K562 (cell line): ENCODE data around the gene GEMIN8. TPM values are rescaled to one million over a fixed set of nuclear protein-coding genes. Genes with fewer than 3 reads are reported as not detected.

Source experiments
- ATAC-seq: fragments of 200-7000 bp; cut with Tn5 transposase; 3 replicates; pipeline ENCODE4 v1.9.1; 2020; ENCODE audit warnings: moderate library complexity
- BruUV-seq: library from RNA; stranded (reverse); fragments of 400-500 nt; replicated peaks from 2 replicates; lab custom pipeline; 2021; lab: Mats Ljungman, UMichigan
- CTCF ChIA-PET: fragments of 300-600 bp; formaldehyde crosslinking; extraction: SDS; loops from one replicate; lab custom pipeline; 2021; ENCODE audit warnings: low intra/inter-chr PET ratio; lab: Yijun Ruan, JAX
- POLR2A ChIA-PET: fragments of 300-600, 350-650 bp; sonication (Branson Sonifier 250); formaldehyde crosslinking; extraction: SDS; loops from one replicate; lab custom pipeline; 2021; ENCODE audit warnings: antibody characterized with exemption, inconsistent platforms; lab: Yijun Ruan, JAX
- DNase-seq, 4 experiments: peaks; one replicate each; pipeline versions ENCODE4 v3.0.0 to v3.0.0-alpha.2; 2011 to 2018; ENCODE audit warnings: low spot score in 3 of 4, mixed read lengths in 3 of 4; ENCODE audit errors: extremely low read depth in 1 of 4
- FAIRE-seq: peaks from 2 replicates; lab custom pipeline; 2011; peaks lifted over from hg19 to GRCh38; lab: Jason Lieb, UNC
- H2AFZ ChIP-seq: 2 replicates; pipeline ENCODE4 v1.6.0; 2011; ENCODE audit warnings: low read depth, low read length, control low read depth, inconsistent platforms
- H3K27ac ChIP-seq: fragments of 200-600 bp; 3 replicates; pipeline ENCODE4 v1.8.0; 2011; ENCODE audit warnings: low read depth, mild to moderate bottlenecking, control low read depth, inconsistent platforms, low read length, moderate library complexity, mixed read lengths; ENCODE audit errors: extremely low read depth
- H3K27me3 ChIP-seq, 2 experiments: fragments of 300-600 bp in 1 of 2; 2 replicates in 1 of 2; 3 replicates in 1 of 2; pipeline versions ENCODE4 v1.6.0 to v1.8.0; 2011; ENCODE audit warnings: inconsistent platforms in 2 of 2, low read length in 2 of 2, mild to moderate bottlenecking in 1 of 2, mixed read lengths in 1 of 2, moderate library complexity in 1 of 2; ENCODE audit not compliant: control insufficient read depth in 2 of 2, insufficient read depth in 2 of 2
- H3K36me3 ChIP-seq: fragments of 300-600 bp; 3 replicates; pipeline ENCODE4 v1.8.0; 2011; ENCODE audit warnings: mild to moderate bottlenecking, low read length, inconsistent platforms; ENCODE audit not compliant: control insufficient read depth, insufficient read depth
- H3K4me1 ChIP-seq, 2 experiments: fragments of 200-600 bp in 1 of 2; replicated peaks in 1 of 2; 2 replicates in 1 of 2; 3 replicates in 1 of 2; pipeline versions ENCODE4 v1.5.1 to v1.8.0; 2011; ENCODE audit warnings: inconsistent platforms in 2 of 2, low read length in 2 of 2, mild to moderate bottlenecking in 1 of 2, mixed read lengths in 1 of 2, moderate library complexity in 1 of 2; ENCODE audit not compliant: control insufficient read depth in 2 of 2, insufficient read depth in 2 of 2
- H3K4me2 ChIP-seq: 2 replicates; pipeline ENCODE4 v1.6.1; 2011; ENCODE audit warnings: low read length, control low read depth, inconsistent platforms, mixed read lengths; ENCODE audit not compliant: insufficient read depth
- H3K4me3 ChIP-seq: fragments of 200-600 bp; sonication (generic), shearing (Covaris generic); 2 replicates; pipeline ENCODE4 v1.5.1; 2016; ENCODE audit warnings: control low read depth, inconsistent platforms
- H3K79me2 ChIP-seq: fragments of 200-600 bp; 3 replicates; pipeline ENCODE4 v1.8.0; 2011; ENCODE audit warnings: low read length, inconsistent platforms; ENCODE audit not compliant: control insufficient read depth, insufficient read depth
- H3K9ac ChIP-seq, 2 experiments: 2 replicates each; pipeline versions ENCODE4 v1.6.0 to v1.6.1; 2011; ENCODE audit warnings: low read depth in 2 of 2, low read length in 2 of 2, control low read depth in 1 of 2, inconsistent platforms in 1 of 2, mild to moderate bottlenecking in 1 of 2, mixed read lengths in 1 of 2; ENCODE audit not compliant: insufficient read depth in 1 of 2
- H3K9me1 ChIP-seq: one replicate; pipeline ENCODE4 v1.6.0; 2011; ENCODE audit warnings: inconsistent platforms, mild to moderate bottlenecking, low read length, moderate library complexity; ENCODE audit not compliant: control insufficient read depth, insufficient read depth
- H3K9me3 ChIP-seq: replicated peaks from 2 replicates; pipeline ENCODE4 v1.5.1; 2011; ENCODE audit warnings: low read depth, low read length, inconsistent platforms; ENCODE audit not compliant: control insufficient read depth, insufficient read depth
- H4K20me1 ChIP-seq: replicated peaks from 2 replicates; pipeline ENCODE4 v1.6.1; 2011; ENCODE audit warnings: low read length, inconsistent platforms, mixed read lengths; ENCODE audit not compliant: control insufficient read depth, insufficient read depth
- E2F3 ChIP-seq: fragments of 250-450 bp; sonication (Bioruptor Pico); IDR thresholded peaks from 2 replicates; pipeline ENCODE4 v1.4.0; 2020; ENCODE audit warnings: mild to moderate bottlenecking
- HDGF ChIP-seq: fragments of 450-650 bp; IDR thresholded peaks from 2 replicates; pipeline ENCODE4 v1.6.1; 2016
- MBD2 ChIP-seq: sonication (generic); IDR thresholded peaks from 2 replicates; pipeline ENCODE4 v1.6.1; 2016; ENCODE audit warnings: low read depth, borderline replicate concordance
- RBM34 ChIP-seq: fragments of 200-400 bp; formaldehyde crosslinking; IDR thresholded peaks from 2 replicates; pipeline ENCODE4 v1.6.1; 2018; ENCODE audit warnings: low read length, borderline replicate concordance; ENCODE audit not compliant: insufficient read depth
- REST ChIP-seq, 2 experiments: fragments of 450-650 bp; formaldehyde crosslinking in 1 of 2; IDR thresholded peaks; 2 replicates each; pipeline versions ENCODE4 v1.4.0 to v1.6.1; 2014 to 2020; ENCODE audit warnings: mild to moderate bottlenecking in 2 of 2, borderline replicate concordance in 1 of 2, low read depth in 1 of 2
- SMARCC2 ChIP-seq: fragments of 450-650 bp; IDR thresholded peaks from 2 replicates; pipeline ENCODE4 v1.6.1; 2017; ENCODE audit warnings: antibody characterized with exemption, moderate library complexity, mild to moderate bottlenecking, low read depth
- SRSF3 ChIP-seq: fragments of 200-400 bp; formaldehyde crosslinking; IDR thresholded peaks from 2 replicates; pipeline ENCODE4 v1.6.1; 2016; ENCODE audit warnings: mild to moderate bottlenecking, low read length, moderate library complexity; ENCODE audit not compliant: insufficient read depth
- TCF15 ChIP-seq: fragments of 250-450 bp; sonication (Bioruptor Pico); IDR thresholded peaks from 2 replicates; pipeline ENCODE4 v1.8.0; 2022; ENCODE audit warnings: moderate library complexity, mild to moderate bottlenecking, inconsistent platforms
- USF1 ChIP-seq: sonication (generic); formaldehyde crosslinking; IDR thresholded peaks from 2 replicates; pipeline ENCODE4 v1.9.0; 2022; ENCODE audit warnings: mild to moderate bottlenecking, missing genetic modification reagents
- WGBS: fragments of 100-300 bp; shearing (Covaris generic); methylation state at CpG from one replicate; pipeline ENCODE4 v1.1.6; 2016; ENCODE audit warnings: low coverage, mixed read lengths; ENCODE audit not compliant: insufficient coverage; ENCODE audit errors: missing lambda C conversion rate; 5-methylcytosine and 5-hydroxymethylcytosine counted together
- in situ Hi-C: fragments of 300-500 bp; cut with MboI; formaldehyde crosslinking; loops from 4 replicates; pipeline ENCODE4 v1.15.0; 2018; ENCODE audit warnings: inconsistent platforms, mixed read lengths
- intact Hi-C: fragments of 100-400 bp; cut with micrococcal nuclease; formaldehyde crosslinking; loops from 2 replicates; pipeline ENCODE4 v1.14.2; 2022
- polyA plus RNA-seq, 8 experiments: library from polyadenylated mRNA; depleted of rRNA in 4 of 8; stranded (reverse) in 5 of 8; unstranded in 3 of 8; fragments of >200 nt; fragmentation: Nextera tagmentation in 2 of 8; fragmentation: Illumina TruSeq in 1 of 8; extraction: Ambion mirVana in 2 of 8; extraction: Trizol in 1 of 8; gene quantifications; 2 replicates each; pipeline versions ENCODE4 v1.2.1 to v1.2.3, GENCODE V29; 2011 to 2014; ENCODE audit warnings: inconsistent platforms in 1 of 8, missing spikeins in 1 of 8
- total RNA-seq, 7 experiments: library from RNA; depleted of rRNA in 6 of 7; stranded (reverse); fragments of >200 nt in 6 of 7; fragmentation: Illumina TruSeq in 2 of 7; extraction: Trizol in 2 of 7; gene quantifications; 2 replicates each; pipeline versions ENCODE4 v1.2.1 to v1.2.3, GENCODE V29; 2011 to 2021; ENCODE audit warnings: low replicate concordance in 1 of 7

Gene GEMIN8
- total and polyA plus RNA-seq, 9 of the 15 experiments (the other 6 are each of a cell fraction or from before 2014, with no cell fraction given), result 10.9 to 29.1 (median 16.9) TPM

GRCh38 chrX:13956998-13957397 lies 72.7 kb downstream of the GEMIN8 start:
- ATAC-seq (no peak), DNase-seq (no peak), FAIRE-seq (no peak)
- no peaks in the 10 kb centered on the region for H3K4me1 ChIP-seq
- no peaks in the 10 kb centered on the region for H3K79me2 ChIP-seq
- intact Hi-C loops, result no loop called here
- H3K27ac ChIP-seq, result no peak overlapping the region
- no peaks in the 10 kb centered on the region for H3K9me1 ChIP-seq
- ChIA-PET CTCF (no interaction called here), POLR2A (no interaction called here)
- no peak overlapping the region for H2AFZ ChIP-seq
- H3K4me3 ChIP-seq, result no peak overlapping the region
- in situ Hi-C loops, result no loop called here
- no peaks in the 10 kb centered on the region for H3K9me3 ChIP-seq
- H4K20me1 ChIP-seq, result no peaks in the 10 kb centered on the region
- 0% methylated on average over 2 of the region's 4 CpGs for WGBS
- no TSS peak for BruUV-seq
- no peaks in the 10 kb centered on the region; a peak in 1 of 5 replicates for H3K27me3 ChIP-seq
- no peak overlapping the region for H3K4me2 ChIP-seq
- no peak overlapping the region for H3K9ac ChIP-seq
- H3K36me3 ChIP-seq, result no peaks in the 10 kb centered on the region
- TF ChIP-seq SRSF3, result no peak
- TF ChIP-seq TCF15 (CRISPR knock-in tag), result no peak
- TF ChIP-seq REST (IDR thresholded peaks at IDR 0.05; ENCODE audit: borderline replicate concordance), result no peak
- no peak for TF ChIP-seq REST (CRISPR knock-in tag; IDR thresholded peaks at IDR 0.05; ENCODE audit: low read depth)
- no peak for TF ChIP-seq HDGF
- no peak for TF ChIP-seq E2F3 (CRISPR knock-in tag)
- no peak for TF ChIP-seq SMARCC2
- TF ChIP-seq USF1 (CRISPR knock-in tag), result no peak
- TF ChIP-seq RBM34, result no peak
- no peak for TF ChIP-seq MBD2
